Fibroblast of lung (primary cell): Measurements from ENCODE around the gene C15orf61. TPM values are rescaled to one million over a fixed set of nuclear protein-coding genes. Genes with fewer than 3 reads are reported as not detected.
A peak's percentile ranks its signal among the peaks of the same experiment; 100 is the strongest.

Experiments
- DNase-seq, 2 donors: peaks; one replicate each; pipeline versions ENCODE4 v3.0.0 to v3.0.0-alpha.2; 2010; ENCODE audit warnings: low read depth in 2 of 2
- H2AFZ ChIP-seq: 2 replicates; pipeline ENCODE4 v1.5.1; 2012; ENCODE audit warnings: low read length, control low read depth, inconsistent platforms
- H3K27ac ChIP-seq: 2 replicates; pipeline ENCODE4 v1.5.1; 2011; ENCODE audit warnings: low read length, control low read depth; ENCODE audit not compliant: insufficient read depth
- H3K27me3 ChIP-seq: 2 replicates; pipeline ENCODE4 v1.5.1; 2011; ENCODE audit warnings: mild to moderate bottlenecking, low read length; ENCODE audit not compliant: control insufficient read depth, insufficient read depth
- H3K36me3 ChIP-seq: 2 replicates; pipeline ENCODE4 v1.5.1; 2011; ENCODE audit warnings: low read length; ENCODE audit not compliant: control insufficient read depth, insufficient read depth
- H3K4me1 ChIP-seq: 2 replicates; pipeline ENCODE4 v1.5.1; 2011; ENCODE audit warnings: low read length; ENCODE audit not compliant: control insufficient read depth, insufficient read depth; ENCODE audit errors: extremely low read depth
- H3K4me2 ChIP-seq: 2 replicates; pipeline ENCODE4 v1.5.1; 2011; ENCODE audit warnings: low read length, control low read depth; ENCODE audit not compliant: insufficient read depth; ENCODE audit errors: extremely low read depth
- H3K4me3 ChIP-seq, 4 experiments: fragments of 200-600 bp in 1 of 4; sonication (generic) in 1 of 4; replicated peaks in 1 of 4; 2 replicates each; pipeline ENCODE4 v1.5.1; 2011 to 2016; ENCODE audit warnings: low read length in 4 of 4, low read depth in 3 of 4, mild to moderate bottlenecking in 3 of 4, control low read depth in 2 of 4, inconsistent platforms in 1 of 4, mixed read lengths in 1 of 4; ENCODE audit not compliant: insufficient read depth in 1 of 4; ENCODE audit errors: control extremely low read depth in 1 of 4
- H3K79me2 ChIP-seq: 2 replicates; pipeline ENCODE4 v1.5.1; 2012; ENCODE audit warnings: mild to moderate bottlenecking, low read length, inconsistent platforms; ENCODE audit not compliant: control insufficient read depth, insufficient read depth
- H3K9ac ChIP-seq: 2 replicates; pipeline ENCODE4 v1.5.1; 2011; ENCODE audit warnings: mild to moderate bottlenecking, low read length, control low read depth; ENCODE audit not compliant: insufficient read depth
- H3K9me3 ChIP-seq: 2 replicates; pipeline ENCODE4 v1.5.1; 2012; ENCODE audit warnings: low read depth, low read length; ENCODE audit not compliant: control insufficient read depth, insufficient read depth
- H4K20me1 ChIP-seq: 2 replicates; pipeline ENCODE4 v1.5.1; 2011; ENCODE audit warnings: low read length; ENCODE audit not compliant: control insufficient read depth, insufficient read depth; ENCODE audit errors: extremely low read depth
- CTCF ChIP-seq, 2 donors: IDR thresholded peaks in 1 of 2; conservative IDR thresholded peaks in 1 of 2; 1 replicate in 1 of 2; 2 replicates in 1 of 2; pipeline ENCODE4 v1.5.1; 2011 to 2012; ENCODE audit warnings: low read length in 2 of 2, control low read depth in 1 of 2, inconsistent platforms in 1 of 2, low read depth in 1 of 2, mild to moderate bottlenecking in 1 of 2
- EZH2 ChIP-seq: IDR thresholded peaks from 2 replicates; pipeline ENCODE4 v1.5.1; 2012; ENCODE audit warnings: low read length, control low read depth, mild to moderate bottlenecking; ENCODE audit errors: missing control alignments
- polyA plus RNA-seq, 2 donors: library from polyadenylated mRNA; depleted of rRNA in 1 of 2; stranded (reverse) in 1 of 2; unstranded in 1 of 2; fragments of >200 nt; gene quantifications; 2 replicates each; pipeline ENCODE4 v1.2.1, GENCODE V29; 2011 to 2012; ENCODE audit warnings: missing spikeins in 1 of 2
- total RNA-seq: library from RNA; depleted of rRNA; stranded (reverse); fragments of >200 nt; gene quantifications from 2 replicates; pipeline ENCODE4 v1.2.1, GENCODE V29; 2014

C15orf61 gene
- total and polyA plus RNA-seq, 2 donors (not counting 1 experiment from before 2014, with no cell fraction given), result 2.5 to 4.6 TPM

GRCh38 chr15:67504056-67504455, 16.9 kb upstream of the C15orf61 start:
- Histone ChIP-seq H3K9ac (no peak overlapping the region), H2AFZ (no peak overlapping the region), H3K4me2 (no peak overlapping the region), H3K27ac (no peak overlapping the region), H4K20me1 (no peaks in the 10 kb centered on the region), H3K4me3 (no peak overlapping the region), H3K9me3 (no peaks in the 10 kb centered on the region), H3K27me3 (no peaks in the 10 kb centered on the region), H3K79me2 (no peaks in the 10 kb centered on the region), H3K36me3 (no peaks in the 10 kb centered on the region), H3K4me1 (peaks cover 2% of the 10 kb centered on the region)
- TF ChIP-seq CTCF (conservative IDR thresholded peaks at IDR 0.05 in 1 of 2, IDR thresholded peaks at IDR 0.05 in 1 of 2; ENCODE audit: low read depth in 1 of 2, low read length in 2 of 2) (no peak), EZH2 (no peak)
- DNase-seq, result peak in 1 of 2 donors; percentile 34

DNA sequence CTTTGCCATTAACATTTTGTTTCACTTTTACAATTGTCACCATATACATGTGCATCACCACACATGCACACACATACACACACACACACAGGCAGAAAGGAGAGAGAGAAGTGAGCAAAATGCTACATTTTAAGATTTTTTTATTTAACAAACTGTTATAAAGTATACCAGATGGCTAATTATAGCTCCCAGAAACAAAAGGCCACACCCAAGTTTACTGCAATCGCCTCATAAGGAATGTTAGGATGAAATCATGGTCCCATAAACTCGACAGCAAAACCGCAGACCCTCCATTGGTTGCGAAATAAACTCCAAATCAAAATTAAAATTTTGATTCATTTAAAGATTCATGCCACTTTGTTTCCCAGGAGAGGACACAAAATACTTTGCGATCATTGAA, 16.1 kb upstream of the C15orf61 start:
- Histone ChIP-seq H4K20me1 (no peaks in the 10 kb centered on the region), H2AFZ (no peak overlapping the region), H3K9ac (no peak overlapping the region), H3K4me3 (no peak overlapping the region), H3K27me3 (no peaks in the 10 kb centered on the region), H3K4me1 (peaks cover 2% of the 10 kb centered on the region), H3K9me3 (no peaks in the 10 kb centered on the region), H3K4me2 (no peak overlapping the region), H3K36me3 (no peaks in the 10 kb centered on the region), H3K79me2 (no peaks in the 10 kb centered on the region), H3K27ac (no peak overlapping the region)
- TF ChIP-seq EZH2, result no peak
- no peak for TF ChIP-seq CTCF (conservative IDR thresholded peaks at IDR 0.05 in 1 of 2, IDR thresholded peaks at IDR 0.05 in 1 of 2; ENCODE audit: low read depth in 1 of 2, low read length in 2 of 2)
- DNase-seq, result peak in 1 of 2 donors; percentile 63

DNA sequence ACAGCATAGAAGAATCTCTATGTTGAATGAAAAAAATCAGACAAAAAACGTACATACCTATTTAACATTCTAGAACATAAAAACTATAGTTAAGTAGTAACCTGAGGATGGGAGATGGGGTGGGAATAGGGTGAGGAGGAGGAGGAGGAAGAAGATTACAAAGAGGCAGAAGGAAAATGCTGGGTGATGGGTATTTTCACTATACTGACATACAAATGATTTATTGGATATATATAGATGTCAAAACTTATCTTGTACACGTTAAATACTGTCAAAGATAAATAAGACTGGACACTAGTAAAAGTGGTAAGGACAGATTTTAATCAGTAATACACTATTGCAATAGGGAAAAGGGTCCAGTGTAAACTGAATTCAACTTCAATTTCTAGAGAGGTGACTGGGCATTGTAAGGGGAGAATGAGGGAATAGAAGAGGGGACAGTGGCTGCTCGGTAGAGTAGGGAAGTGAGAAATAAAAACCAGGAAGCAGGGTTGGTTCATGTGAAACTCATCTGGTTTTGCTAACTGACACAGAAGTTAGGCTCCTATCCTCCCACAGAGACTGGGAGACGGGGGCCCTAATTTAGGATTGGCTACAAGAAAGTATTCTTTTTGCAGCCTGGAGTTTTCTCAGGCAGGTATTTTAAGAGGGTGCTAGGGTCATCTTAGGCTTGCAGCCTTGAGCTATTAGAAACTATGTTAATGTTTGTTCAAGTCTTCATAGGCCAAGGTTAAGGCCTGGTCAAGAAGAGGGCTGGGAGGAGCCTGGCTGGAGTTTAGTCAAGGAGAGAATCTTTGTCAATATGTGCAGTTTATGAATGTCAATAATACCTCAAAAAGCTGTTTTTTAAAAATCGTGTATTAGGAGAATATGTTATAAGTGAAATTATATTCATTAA, 15.0 kb upstream of the C15orf61 start:
- Histone ChIP-seq H3K9ac (no peak overlapping the region), H3K4me2 (no peak overlapping the region), H3K9me3 (no peaks in the 10 kb centered on the region), H4K20me1 (no peaks in the 10 kb centered on the region), H3K36me3 (no peaks in the 10 kb centered on the region), H3K79me2 (no peaks in the 10 kb centered on the region), H3K4me1 (peaks cover 9% of the 10 kb centered on the region), H3K27ac (no peak overlapping the region), H3K4me3 (no peak overlapping the region), H2AFZ (no peak overlapping the region), H3K27me3 (no peaks in the 10 kb centered on the region)
- no peak for DNase-seq
- TF ChIP-seq EZH2, result no peak
- no peak for TF ChIP-seq CTCF (conservative IDR thresholded peaks at IDR 0.05 in 1 of 2, IDR thresholded peaks at IDR 0.05 in 1 of 2; ENCODE audit: low read depth in 1 of 2, low read length in 2 of 2)
